H1 (cell line): ENCODE measurements around the gene HECTD4. TPM values are rescaled to one million over a fixed set of nuclear protein-coding genes. Genes with fewer than 3 reads are reported as not detected.

ENCODE experiments used
- CTCF ChIA-PET: fragments of 300-600 bp; sonication (Branson Sonifier 250); formaldehyde crosslinking; loops from one replicate; lab custom pipeline; 2021; ENCODE audit not compliant: partially characterized antibody; lab: Charles Lee
- POLR2A ChIA-PET: fragments of 300-600 bp; sonication (Branson Sonifier 250); formaldehyde crosslinking; loops from one replicate; lab custom pipeline; 2021; ENCODE audit warnings: inconsistent platforms; ENCODE audit not compliant: partially characterized antibody; lab: Charles Lee
- DNase-seq, 2 experiments: peaks; one replicate each; pipeline versions ENCODE4 v3.0.0 to v3.0.0-alpha.2; 2010 to 2022; ENCODE audit warnings: low spot score in 2 of 2, low read depth in 1 of 2, mixed read lengths in 1 of 2
- FAIRE-seq: peaks from 2 replicates; lab custom pipeline; 2011; peaks lifted over from hg19 to GRCh38; lab: Jason Lieb, UNC
- H2AFZ ChIP-seq: 2 replicates; pipeline ENCODE4 v1.8.1; 2012; ENCODE audit warnings: low read length, inconsistent platforms
- H2AK5ac ChIP-seq: 2 replicates; pipeline ENCODE4 v1.6.1; 2013; ENCODE audit warnings: low read depth, low read length
- H2BK120ac ChIP-seq: replicated peaks from 2 replicates; pipeline ENCODE3; 2013; ENCODE audit warnings: low read depth, low read length, inconsistent platforms
- H2BK12ac ChIP-seq: 2 replicates; pipeline ENCODE4 v1.6.1; 2013; ENCODE audit warnings: low read depth, low read length
- H2BK15ac ChIP-seq: 2 replicates; pipeline ENCODE4 v1.6.1; 2013; ENCODE audit warnings: low read length
- H2BK20ac ChIP-seq: 2 replicates; pipeline ENCODE4 v1.6.1; 2013; ENCODE audit warnings: low read length
- H2BK5ac ChIP-seq: 2 replicates; pipeline ENCODE4 v1.6.1; 2013; ENCODE audit warnings: low read depth, low read length
- H3K14ac ChIP-seq: 2 replicates; pipeline ENCODE4 v1.6.1; 2013; ENCODE audit warnings: inconsistent platforms; ENCODE audit not compliant: insufficient read length
- H3K18ac ChIP-seq: 2 replicates; pipeline ENCODE4 v1.6.1; 2013; ENCODE audit warnings: low read length; ENCODE audit errors: extremely low read depth
- H3K23ac ChIP-seq: 2 replicates; pipeline ENCODE4 v1.6.1; 2013; ENCODE audit warnings: inconsistent platforms; ENCODE audit not compliant: insufficient read length
- H3K23me2 ChIP-seq: 2 replicates; pipeline ENCODE4 v1.6.1; 2013; ENCODE audit warnings: low read depth, low read length
- H3K27ac ChIP-seq: 2 replicates; pipeline ENCODE4 v1.6.1; 2011; ENCODE audit warnings: low read depth, low read length, inconsistent platforms
- H3K27me3 ChIP-seq, 4 experiments: replicated peaks in 1 of 4; 1 replicate in 1 of 4; 2 replicates in 3 of 4; pipeline versions ENCODE4 v1.6.1 to v1.8.1; 2011 to 2013; ENCODE audit warnings: low read length in 3 of 4, mild to moderate bottlenecking in 3 of 4, inconsistent platforms in 2 of 4, mixed read lengths in 2 of 4, moderate library complexity in 1 of 4; ENCODE audit not compliant: control insufficient read depth in 3 of 4, insufficient read depth in 3 of 4; ENCODE audit errors: extremely low read depth in 1 of 4
- H3K36me3 ChIP-seq, 4 experiments: 2 replicates each; pipeline versions ENCODE4 v1.6.1 to v1.8.1; 2011 to 2013; ENCODE audit warnings: mild to moderate bottlenecking in 4 of 4, low read length in 3 of 4, moderate library complexity in 2 of 4, control low read depth in 1 of 4, inconsistent platforms in 1 of 4; ENCODE audit not compliant: insufficient read depth in 4 of 4, control insufficient read depth in 2 of 4
- H3K4ac ChIP-seq: replicated peaks from 2 replicates; pipeline ENCODE3; 2013; ENCODE audit warnings: low read length, low read depth, mixed read lengths, inconsistent platforms; ENCODE audit not compliant: insufficient read length
- H3K4me1 ChIP-seq, 4 experiments: replicated peaks in 1 of 4; 1 replicate in 1 of 4; 2 replicates in 3 of 4; pipeline versions ENCODE4 v1.6.1 to v1.8.1; 2011 to 2013; ENCODE audit warnings: low read length in 3 of 4, inconsistent platforms in 2 of 4, mixed read lengths in 1 of 4; ENCODE audit not compliant: insufficient read depth in 4 of 4, control insufficient read depth in 3 of 4
- H3K4me2 ChIP-seq, 2 experiments: 2 replicates each; pipeline versions ENCODE4 v1.6.1 to v1.8.1; 2011 to 2013; ENCODE audit warnings: low read depth in 2 of 2, low read length in 2 of 2, control low read depth in 1 of 2, inconsistent platforms in 1 of 2, mild to moderate bottlenecking in 1 of 2; ENCODE audit not compliant: insufficient read depth in 1 of 2
- H3K4me3 ChIP-seq, 4 experiments: fragments of 200-600, 300-600 bp in 1 of 4; sonication (generic), shearing (Covaris generic), sonication (Bioruptor Twin) in 1 of 4; 2 replicates each; pipeline versions ENCODE4 v1.5.1 to v1.8.1; 2011 to 2016; ENCODE audit warnings: low read length in 4 of 4, low read depth in 3 of 4, control low read depth in 2 of 4, inconsistent platforms in 2 of 4, mild to moderate bottlenecking in 2 of 4, mixed read lengths in 1 of 4, moderate library complexity in 1 of 4; ENCODE audit not compliant: insufficient read depth in 2 of 4; ENCODE audit errors: extremely low read depth in 1 of 4
- H3K56ac ChIP-seq: replicated peaks from 2 replicates; pipeline ENCODE3; 2013; ENCODE audit warnings: low read depth, mild to moderate bottlenecking, mixed read lengths, low read length, inconsistent platforms; ENCODE audit not compliant: insufficient read length
- H3K79me1 ChIP-seq: 2 replicates; pipeline ENCODE4 v1.6.1; 2013; ENCODE audit warnings: low read depth, low read length, control low read depth
- H3K79me2 ChIP-seq, 2 experiments: 2 replicates each; pipeline versions ENCODE4 v1.6.1 to v1.8.1; 2012 to 2013; ENCODE audit warnings: low read length in 2 of 2, mild to moderate bottlenecking in 2 of 2, inconsistent platforms in 1 of 2; ENCODE audit not compliant: insufficient read depth in 2 of 2, control insufficient read depth in 1 of 2
- H3K9ac ChIP-seq, 4 experiments: replicated peaks in 1 of 4; 1 replicate in 1 of 4; 2 replicates in 3 of 4; pipeline versions ENCODE4 v1.6.1 to v1.8.1; 2011 to 2013; ENCODE audit warnings: low read depth in 3 of 4, low read length in 3 of 4, control low read depth in 2 of 4, mild to moderate bottlenecking in 2 of 4, moderate library complexity in 2 of 4, inconsistent platforms in 1 of 4; ENCODE audit errors: extremely low read depth in 1 of 4
- H3K9me3 ChIP-seq, 2 experiments: 2 replicates each; pipeline versions ENCODE4 v1.6.1 to v1.8.1; 2012 to 2013; ENCODE audit warnings: mild to moderate bottlenecking in 2 of 2, moderate library complexity in 2 of 2, control low read depth in 1 of 2, inconsistent platforms in 1 of 2, low read depth in 1 of 2, low read length in 1 of 2, mixed read lengths in 1 of 2; ENCODE audit not compliant: insufficient read depth in 2 of 2
- H4K20me1 ChIP-seq, 2 experiments: replicated peaks in 1 of 2; 2 replicates each; pipeline versions ENCODE3 to v1.8.1; 2011 to 2013; ENCODE audit warnings: inconsistent platforms in 2 of 2, low read length in 2 of 2, mild to moderate bottlenecking in 1 of 2; ENCODE audit not compliant: insufficient read depth in 2 of 2, control insufficient read depth in 1 of 2
- H4K5ac ChIP-seq: 2 replicates; pipeline ENCODE4 v1.6.1; 2013; ENCODE audit warnings: low read length, low read depth, mixed read lengths, inconsistent platforms; ENCODE audit not compliant: insufficient read length
- H4K8ac ChIP-seq: 2 replicates; pipeline ENCODE4 v1.8.0; 2013; ENCODE audit warnings: mild to moderate bottlenecking, moderate library complexity, low read length, inconsistent platforms; ENCODE audit not compliant: insufficient read depth; ENCODE audit errors: extremely low read depth
- H4K91ac ChIP-seq: replicated peaks from 2 replicates; pipeline ENCODE3; 2013; ENCODE audit warnings: low read length, mixed read lengths, inconsistent platforms; ENCODE audit not compliant: insufficient read length
- BRCA1 ChIP-seq: IDR thresholded peaks from 2 replicates; pipeline ENCODE4 v1.6.1; 2012; ENCODE audit warnings: low read depth, low read length, improper control_type of control experiment
- CREB1 ChIP-seq: IDR thresholded peaks from 2 replicates; pipeline ENCODE4 v1.6.1; 2012; ENCODE audit warnings: inconsistent platforms
- FOSL1 ChIP-seq: IDR thresholded peaks from 2 replicates; pipeline ENCODE4 v1.6.1; 2011; ENCODE audit warnings: mild to moderate bottlenecking, low read depth, low read length, moderate library complexity; ENCODE audit not compliant: insufficient read depth
- GABPA ChIP-seq: IDR thresholded peaks from 2 replicates; pipeline ENCODE4 v1.6.1; 2011; ENCODE audit warnings: mild to moderate bottlenecking, low read length, moderate library complexity, borderline replicate concordance; ENCODE audit not compliant: insufficient read depth
- JUND ChIP-seq: IDR thresholded peaks from 2 replicates; pipeline ENCODE4 v1.6.1; 2011; ENCODE audit warnings: mild to moderate bottlenecking, improper control_type of control experiment, low read length
- KDM5A ChIP-seq: fragments of 200-600 bp; IDR thresholded peaks from 2 replicates; pipeline ENCODE4 v1.7.1; 2012; ENCODE audit warnings: mild to moderate bottlenecking, low read length, inconsistent platforms, mixed read lengths
- MAFK ChIP-seq: IDR thresholded peaks from 2 replicates; pipeline ENCODE4 v1.6.1; 2012; ENCODE audit warnings: low read depth, mild to moderate bottlenecking, improper control_type of control experiment, low read length
- PHF8 ChIP-seq: fragments of 200-600 bp; sonication (generic); conservative IDR thresholded peaks from 2 replicates; pipeline ENCODE4 v1.7.1; 2012; ENCODE audit warnings: low read depth, mild to moderate bottlenecking, inconsistent platforms, low read length, moderate library complexity
- RNF2 ChIP-seq: fragments of 200-900, 300-1000 bp; sonication (generic); IDR thresholded peaks from 2 replicates; pipeline ENCODE4 v1.7.1; 2016; ENCODE audit warnings: borderline replicate concordance, low read depth, mild to moderate bottlenecking, antibody characterized with exemption, low read length; ENCODE audit not compliant: poor library complexity, severe bottlenecking; ENCODE audit errors: missing control alignments
- SP2 ChIP-seq: IDR thresholded peaks from 2 replicates; pipeline ENCODE4 v1.6.1; 2012; ENCODE audit warnings: mild to moderate bottlenecking, low read length, inconsistent platforms
- TAF7 ChIP-seq: optimal IDR thresholded peaks from 2 replicates; pipeline ENCODE3; 2011; ENCODE audit warnings: low read depth, mild to moderate bottlenecking, inconsistent platforms, low read length, moderate library complexity, borderline replicate concordance
- WGBS, 2 experiments: shearing (Covaris generic) in 1 of 2; methylation state at CpG; one replicate each; pipeline versions ENCODE4 v1.1.6 to v1.1.7; 2013 to 2015; ENCODE audit warnings: low lambda C conversion rate in 2 of 2, mixed read lengths in 2 of 2, inconsistent platforms in 1 of 2, low coverage in 1 of 2, missing lambda C conversion rate in 1 of 2; ENCODE audit not compliant: insufficient replicate concordance in 2 of 2, insufficient coverage in 1 of 2, insufficient read length in 1 of 2; ENCODE audit errors: extremely low coverage in 1 of 2, missing lambda C conversion rate in 1 of 2; 5-methylcytosine and 5-hydroxymethylcytosine counted together
- polyA plus RNA-seq, 7 experiments: library from polyadenylated mRNA; depleted of rRNA in 3 of 7; stranded (reverse) in 5 of 7; unstranded in 2 of 7; fragments of >200 nt in 5 of 7; fragments of 200-250 nt in 2 of 7; gene quantifications; 1 replicate in 5 of 7; 2 replicates in 1 of 7; 4 replicates in 1 of 7; pipeline versions ENCODE4 v1.2.1 to v1.2.3, GENCODE V29; 2011 to 2013; ENCODE audit warnings: missing spikeins in 2 of 7, mixed read lengths in 2 of 7
- total RNA-seq: library from RNA; stranded (reverse); fragmentation: NEBNext Ultra II Directional; extraction: Animal tissue kit (Norgen Biotek cat#: 25700); gene quantifications from 2 replicates; pipeline ENCODE4 v1.2.1, GENCODE V29; 2021
- TF ChIP-seq, protein P1 (sequence below), 3 experiments: IDR thresholded peaks; 1 replicate in 2 of 3; 2 replicates in 1 of 3; pipeline versions ENCODE4 v1.5.1 to v1.6.1; 2011; ENCODE audit warnings: low read length in 3 of 3, mild to moderate bottlenecking in 3 of 3, inconsistent platforms in 2 of 3, low read depth in 1 of 3, moderate library complexity in 1 of 3; ENCODE audit not compliant: insufficient read depth in 1 of 3; ENCODE audit errors: control extremely low read depth in 1 of 3

Gene HECTD4
- total and polyA plus RNA-seq, 2 of the 8 experiments (the other 6 are each of a cell fraction or from before 2014, with no cell fraction given) = 6.5 to 33.7 TPM

- H3K4me2 ChIP-seq = no peak overlapping the region
- no peak overlapping the region for H4K91ac ChIP-seq
- H4K8ac ChIP-seq = no peak overlapping the region
- H3K14ac ChIP-seq = no peak overlapping the region
- CTCF ChIA-PET = interaction anchor here (1.2 to 1.3 kb wide), 2 partner anchors 23 to 40 kb away, joined by 3 to 5 read pairs; no protein-coding TSS in a partner anchor
- POLR2A ChIA-PET = no interaction called here
- no peak overlapping the region for H3K4me3 ChIP-seq
- H2AK5ac ChIP-seq = no peak overlapping the region
- H3K4ac ChIP-seq = no peak overlapping the region
- no peaks in the 10 kb centered on the region for H4K20me1 ChIP-seq
- H2BK120ac ChIP-seq = no peak overlapping the region
- H2BK15ac ChIP-seq = no peak overlapping the region
- no peak overlapping the region for H2BK5ac ChIP-seq
- no peak overlapping the region for H4K5ac ChIP-seq
- H2AFZ ChIP-seq = no peak overlapping the region
- H3K18ac ChIP-seq = no peak overlapping the region
- H2BK20ac ChIP-seq = no peak overlapping the region
- no peak overlapping the region for H3K56ac ChIP-seq
- no peaks in the 10 kb centered on the region for H3K27me3 ChIP-seq
- no peaks in the 10 kb centered on the region for H3K23me2 ChIP-seq
- H3K27ac ChIP-seq = no peak overlapping the region
- H3K79me1 ChIP-seq = no peaks in the 10 kb centered on the region
- peaks cover 11 to 56% (median 16%) of the 10 kb centered on the region in 4 experiments for H3K36me3 ChIP-seq
- WGBS, 2 experiments = 89% methylated on average over 5 of the region's 5 CpGs; no CpG with 5 or more reads in 1 of the 2 experiments
- DNase-seq (no peak), FAIRE-seq (no peak)
- H3K4me1 ChIP-seq = no peaks in the 10 kb centered on the region
- no peaks in the 10 kb centered on the region for H3K79me2 ChIP-seq
- no peak overlapping the region for H3K23ac ChIP-seq
- H3K9me3 ChIP-seq = no peaks in the 10 kb centered on the region
- H2BK12ac ChIP-seq = no peak overlapping the region
- H3K9ac ChIP-seq = no peak overlapping the region
- TF ChIP-seq FOSL1 (no peak), SP2 (no peak), CREB1 (no peak), PHF8 (no peak), BRCA1 (no peak), RNF2 (no peak), JUND (no peak), MAFK (no peak), GABPA (no peak), TAF7 (no peak), KDM5A (no peak)
- TF ChIP-seq, protein P1, sequence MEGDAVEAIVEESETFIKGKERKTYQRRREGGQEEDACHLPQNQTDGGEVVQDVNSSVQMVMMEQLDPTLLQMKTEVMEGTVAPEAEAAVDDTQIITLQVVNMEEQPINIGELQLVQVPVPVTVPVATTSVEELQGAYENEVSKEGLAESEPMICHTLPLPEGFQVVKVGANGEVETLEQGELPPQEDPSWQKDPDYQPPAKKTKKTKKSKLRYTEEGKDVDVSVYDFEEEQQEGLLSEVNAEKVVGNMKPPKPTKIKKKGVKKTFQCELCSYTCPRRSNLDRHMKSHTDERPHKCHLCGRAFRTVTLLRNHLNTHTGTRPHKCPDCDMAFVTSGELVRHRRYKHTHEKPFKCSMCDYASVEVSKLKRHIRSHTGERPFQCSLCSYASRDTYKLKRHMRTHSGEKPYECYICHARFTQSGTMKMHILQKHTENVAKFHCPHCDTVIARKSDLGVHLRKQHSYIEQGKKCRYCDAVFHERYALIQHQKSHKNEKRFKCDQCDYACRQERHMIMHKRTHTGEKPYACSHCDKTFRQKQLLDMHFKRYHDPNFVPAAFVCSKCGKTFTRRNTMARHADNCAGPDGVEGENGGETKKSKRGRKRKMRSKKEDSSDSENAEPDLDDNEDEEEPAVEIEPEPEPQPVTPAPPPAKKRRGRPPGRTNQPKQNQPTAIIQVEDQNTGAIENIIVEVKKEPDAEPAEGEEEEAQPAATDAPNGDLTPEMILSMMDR (IDR thresholded peaks at IDR 0.05; ENCODE audit: control extremely low read depth in 1 of 3, insufficient read depth in 1 of 3, low read depth in 1 of 3, low read length in 3 of 3) = no peak
Observed at GRCh38 chr12:112238441-112238840, 143.8 kb downstream of the HECTD4 start.
